H1 (cell line): ENCODE data around the gene KCTD3. TPM values are rescaled to one million over a fixed set of nuclear protein-coding genes. Genes with fewer than 3 reads are reported as not detected.

Source experiments
- BRCA1 ChIP-seq: IDR thresholded peaks from 2 replicates; pipeline ENCODE4 v1.6.1; 2012; ENCODE audit warnings: low read depth, low read length, improper control_type of control experiment
- CTCF ChIP-seq, 3 experiments: IDR thresholded peaks; 1 replicate in 2 of 3; 2 replicates in 1 of 3; pipeline versions ENCODE4 v1.5.1 to v1.6.1; 2011; ENCODE audit warnings: low read length in 3 of 3, mild to moderate bottlenecking in 3 of 3, inconsistent platforms in 2 of 3, low read depth in 1 of 3, moderate library complexity in 1 of 3; ENCODE audit not compliant: insufficient read depth in 1 of 3; ENCODE audit errors: control extremely low read depth in 1 of 3
- KDM4A ChIP-seq: IDR thresholded peaks from one replicate; pipeline ENCODE4 v1.7.1; 2012; ENCODE audit warnings: low read depth, mild to moderate bottlenecking, moderate library complexity, low read length, inconsistent platforms; ENCODE audit not compliant: severe bottlenecking
- SP1 ChIP-seq: IDR thresholded peaks from 2 replicates; pipeline ENCODE4 v1.6.1; 2011; ENCODE audit warnings: low read depth, low read length
- polyA plus RNA-seq, 7 experiments: library from polyadenylated mRNA; depleted of rRNA in 3 of 7; stranded (reverse) in 5 of 7; unstranded in 2 of 7; fragments of >200 nt in 5 of 7; fragments of 200-250 nt in 2 of 7; gene quantifications; 1 replicate in 5 of 7; 2 replicates in 1 of 7; 4 replicates in 1 of 7; pipeline versions ENCODE4 v1.2.1 to v1.2.3, GENCODE V29; 2011 to 2013; ENCODE audit warnings: missing spikeins in 2 of 7, mixed read lengths in 2 of 7
- total RNA-seq: library from RNA; stranded (reverse); fragmentation: NEBNext Ultra II Directional; extraction: Animal tissue kit (Norgen Biotek cat#: 25700); gene quantifications from 2 replicates; pipeline ENCODE4 v1.2.1, GENCODE V29; 2021

The KCTD3 gene
- total and polyA plus RNA-seq, 2 of the 8 experiments (the other 6 are each of a cell fraction or from before 2014, with no cell fraction given), result 43.0 to 55.6 TPM

DNA sequence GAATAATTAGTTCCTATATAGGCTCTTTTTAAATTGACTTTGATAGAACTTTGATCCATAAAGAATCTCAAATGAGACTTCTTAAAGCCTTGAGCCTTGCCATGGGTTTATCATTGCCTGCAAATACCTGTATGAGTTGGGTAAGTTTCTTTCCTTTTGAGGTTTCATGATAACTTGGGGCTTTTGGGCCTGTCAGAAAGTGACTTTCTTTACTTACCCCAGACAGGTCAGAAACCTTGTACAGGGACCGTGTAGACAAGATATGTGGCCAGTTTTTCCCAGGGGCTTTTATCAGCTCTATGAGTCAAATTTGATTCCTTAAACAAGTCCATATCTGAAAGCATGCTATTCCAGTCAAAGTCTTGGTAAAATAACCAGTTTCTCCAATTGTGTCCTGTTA, 17.3 kb downstream of the KCTD3 start (continued):
- TF ChIP-seq CTCF (IDR thresholded peaks at IDR 0.05; ENCODE audit: control extremely low read depth in 1 of 3, insufficient read depth in 1 of 3, low read depth in 1 of 3, low read length in 3 of 3) (no peak), SP1 (no peak), BRCA1 (no peak), KDM4A (no peak)
